IMR-90 (cell line): ENCODE data around the gene AGBL1. TPM values are rescaled to one million over a fixed set of nuclear protein-coding genes. Genes with fewer than 3 reads are reported as not detected.

Experiments used
- ATAC-seq: fragments of 200-7000 bp; cut with Tn5 transposase; 2 replicates; pipeline ENCODE4 v1.9.1; 2020; ENCODE audit warnings: low read depth, mild to moderate bottlenecking, moderate library complexity
- BruUV-seq: library from RNA; stranded (reverse); fragments of 400-500 nt; replicated peaks from 2 replicates; lab custom pipeline; 2021; lab: Mats Ljungman, UMichigan
- CTCF ChIA-PET: fragments of 300-600 bp; formaldehyde crosslinking; extraction: SDS; loops from one replicate; lab custom pipeline; 2021; ENCODE audit warnings: antibody characterized with exemption; lab: Yijun Ruan, JAX
- POLR2A ChIA-PET: fragments of 300-600 bp; sonication (Branson Sonifier 250); formaldehyde crosslinking; loops from one replicate; lab custom pipeline; 2022; ENCODE audit warnings: antibody characterized with exemption; ENCODE audit not compliant: unreplicated experiment; lab: Charles Lee
- DNase-seq: peaks from one replicate; pipeline ENCODE4 v3.0.0; 2013
- H2AFZ ChIP-seq: replicated peaks from 2 replicates; pipeline ENCODE3; 2013; ENCODE audit warnings: low read length, mild to moderate bottlenecking; ENCODE audit not compliant: poor library complexity
- H2AK5ac ChIP-seq: 2 replicates; pipeline ENCODE4 v1.6.1; 2013; ENCODE audit warnings: low read depth, low read length, inconsistent platforms
- H2AK9ac ChIP-seq: replicated peaks from 2 replicates; pipeline ENCODE3; 2013; ENCODE audit warnings: mild to moderate bottlenecking, low read depth, low read length, moderate library complexity; ENCODE audit not compliant: poor library complexity
- H2BK120ac ChIP-seq: 2 replicates; pipeline ENCODE4 v1.6.1; 2013; ENCODE audit warnings: low read depth, low read length, inconsistent platforms
- H2BK15ac ChIP-seq: 3 replicates; pipeline ENCODE4 v1.6.1; 2013; ENCODE audit warnings: low read depth, low read length, inconsistent platforms
- H2BK20ac ChIP-seq: 2 replicates; pipeline ENCODE4 v1.6.1; 2013; ENCODE audit warnings: low read depth, mild to moderate bottlenecking, inconsistent platforms, low read length, moderate library complexity
- H2BK5ac ChIP-seq: 2 replicates; pipeline ENCODE4 v1.6.1; 2013; ENCODE audit warnings: mild to moderate bottlenecking, low read depth, low read length, inconsistent platforms; ENCODE audit not compliant: poor library complexity, severe bottlenecking
- H3K14ac ChIP-seq: replicated peaks from 2 replicates; pipeline ENCODE4 v1.6.1; 2013; ENCODE audit warnings: low read depth, low read length, inconsistent platforms
- H3K18ac ChIP-seq: 2 replicates; pipeline ENCODE4 v1.6.1; 2013; ENCODE audit warnings: low read depth, low read length, control low read depth
- H3K23ac ChIP-seq: 2 replicates; pipeline ENCODE4 v1.6.1; 2013; ENCODE audit warnings: low read depth, low read length, inconsistent platforms
- H3K27ac ChIP-seq: 2 replicates; pipeline ENCODE4 v1.5.1; 2013; ENCODE audit warnings: mild to moderate bottlenecking, control low read depth, low read length; ENCODE audit not compliant: insufficient read depth
- H3K27me3 ChIP-seq: 2 replicates; pipeline ENCODE4 v1.6.1; 2013; ENCODE audit warnings: low read length; ENCODE audit not compliant: control insufficient read depth, insufficient read depth
- H3K36me3 ChIP-seq: 2 replicates; pipeline ENCODE4 v1.6.1; 2013; ENCODE audit warnings: low read length, mixed read lengths; ENCODE audit not compliant: control insufficient read depth, insufficient read depth
- H3K4ac ChIP-seq: 2 replicates; pipeline ENCODE4 v1.6.1; 2013; ENCODE audit warnings: low read depth, low read length, inconsistent platforms
- H3K4me1 ChIP-seq: 2 replicates; pipeline ENCODE4 v1.6.1; 2013; ENCODE audit warnings: low read length, mixed read lengths; ENCODE audit not compliant: control insufficient read depth, insufficient read depth
- H3K4me2 ChIP-seq: 2 replicates; pipeline ENCODE4 v1.6.1; 2013; ENCODE audit warnings: low read depth, mild to moderate bottlenecking, control low read depth, low read length, moderate library complexity
- H3K4me3 ChIP-seq: 2 replicates; pipeline ENCODE4 v1.5.1; 2013; ENCODE audit warnings: low read depth, mild to moderate bottlenecking, control low read depth, low read length, moderate library complexity; ENCODE audit not compliant: insufficient read depth
- H3K56ac ChIP-seq: 2 replicates; pipeline ENCODE4 v1.6.1; 2013; ENCODE audit warnings: low read length, inconsistent platforms; ENCODE audit not compliant: insufficient read depth; ENCODE audit errors: extremely low read depth
- H3K79me1 ChIP-seq, 2 experiments: 2 replicates each; pipeline ENCODE4 v1.6.1; 2013; ENCODE audit warnings: low read length in 2 of 2, inconsistent platforms in 1 of 2, low read depth in 1 of 2
- H3K9ac ChIP-seq: 2 replicates; pipeline ENCODE4 v1.6.1; 2013; ENCODE audit warnings: low read depth, low read length, control low read depth
- H3K9me1 ChIP-seq: 2 replicates; pipeline ENCODE4 v1.6.1; 2013; ENCODE audit warnings: low read length, inconsistent platforms; ENCODE audit not compliant: insufficient read depth
- H3K9me3 ChIP-seq: 2 replicates; pipeline ENCODE4 v1.6.1; 2013; ENCODE audit warnings: low read length; ENCODE audit not compliant: control insufficient read depth, insufficient read depth
- H4K20me1 ChIP-seq: 2 replicates; pipeline ENCODE4 v1.6.1; 2013; ENCODE audit warnings: low read length, inconsistent platforms; ENCODE audit not compliant: insufficient read depth
- H4K5ac ChIP-seq: 2 replicates; pipeline ENCODE4 v1.6.1; 2013; ENCODE audit warnings: mild to moderate bottlenecking, low read depth, low read length, control low read depth
- H4K8ac ChIP-seq, 2 experiments: 2 replicates each; pipeline ENCODE4 v1.6.1; 2013; ENCODE audit warnings: low read depth in 2 of 2, low read length in 2 of 2, control low read depth in 1 of 2, inconsistent platforms in 1 of 2
- H4K91ac ChIP-seq: 2 replicates; pipeline ENCODE4 v1.6.1; 2013; ENCODE audit warnings: low read depth, low read length, inconsistent platforms; ENCODE audit not compliant: insufficient read depth
- BHLHE40 ChIP-seq: fragments of 150-350 bp; IDR thresholded peaks from 2 replicates; pipeline ENCODE4 v1.6.1; 2016; ENCODE audit warnings: mild to moderate bottlenecking, low read depth, low read length
- CEBPB ChIP-seq: IDR thresholded peaks from 2 replicates; pipeline ENCODE4 v1.6.1; 2012; ENCODE audit warnings: low read depth, low read length, improper control_type of control experiment
- CTCF ChIP-seq: conservative IDR thresholded peaks from 2 replicates; pipeline ENCODE4 v1.5.1; 2012; ENCODE audit warnings: mild to moderate bottlenecking, low read depth, low read length, improper control_type of control experiment
- FOS ChIP-seq: fragments of 150-350 bp; IDR thresholded peaks from 2 replicates; pipeline ENCODE4 v1.6.1; 2016; ENCODE audit warnings: low read depth, low read length
- RAD21 ChIP-seq: IDR thresholded peaks from 2 replicates; pipeline ENCODE4 v1.6.1; 2012; ENCODE audit warnings: low read length, improper control_type of control experiment
- SMC3 ChIP-seq: fragments of 150-350 bp; IDR thresholded peaks from 2 replicates; pipeline ENCODE4 v1.6.1; 2016; ENCODE audit warnings: low read depth, mild to moderate bottlenecking, antibody characterized with exemption, low read length, moderate library complexity
- WGBS, 2 experiments: methylation state at CpG; one replicate each; pipeline versions ENCODE4 v1.1.5 to v1.1.7; 2013; ENCODE audit warnings: missing lambda C conversion rate in 2 of 2; ENCODE audit not compliant: insufficient read length in 1 of 2; ENCODE audit errors: extremely low coverage in 2 of 2; 5-methylcytosine and 5-hydroxymethylcytosine counted together
- dilution Hi-C: fragments of 300-500 bp; cut with HindIII; formaldehyde crosslinking; loops from one replicate; pipeline ENCODE4 v1.14.3; 2018; ENCODE audit warnings: low sequenced_read_pairs; ENCODE audit not compliant: unreplicated experiment
- in situ Hi-C: fragments of 300-500 bp; cut with MboI; formaldehyde crosslinking; loops from 3 replicates; pipeline ENCODE4 v1.14.3; 2019; ENCODE audit warnings: low sequenced_read_pairs, inconsistent platforms, mixed read lengths
- intact Hi-C: fragments of 100-400 bp; cut with micrococcal nuclease; formaldehyde crosslinking; loops from 2 replicates; pipeline ENCODE4 v1.10.0; 2022
- polyA plus RNA-seq, 3 experiments: library from polyadenylated mRNA; depleted of rRNA; stranded (reverse); fragments of >200 nt; gene quantifications; 2 replicates each; pipeline ENCODE4 v1.2.3, GENCODE V29; 2012; ENCODE audit warnings: low replicate concordance in 1 of 3
- total RNA-seq: library from RNA; depleted of rRNA; stranded (reverse); fragments of >200 nt; gene quantifications from 2 replicates; pipeline ENCODE4 v1.2.3, GENCODE V29; 2012
- TF ChIP-seq, protein P1 (sequence below): fragments of 150-350 bp; IDR thresholded peaks from 2 replicates; pipeline ENCODE4 v1.6.1; 2017; ENCODE audit warnings: mild to moderate bottlenecking, antibody characterized with exemption, low read length, low read depth

AGBL1 gene
- total and polyA plus RNA-seq, 2 of the 4 experiments (the other 2 are of a cell fraction), result not detected

- Histone ChIP-seq H2BK15ac (no peak overlapping the region), H3K56ac (no peak overlapping the region), H3K79me1 (no peaks in the 10 kb centered on the region), H3K23ac (no peak overlapping the region), H4K8ac (no peak overlapping the region), H4K5ac (no peak overlapping the region), H3K27me3 (no peaks in the 10 kb centered on the region), H3K4me1 (no peaks in the 10 kb centered on the region), H4K91ac (no peak overlapping the region), H3K4me2 (no peak overlapping the region), H3K4me3 (no peak overlapping the region), H2AK5ac (no peak overlapping the region), H3K14ac (no peak overlapping the region), H3K9ac (no peak overlapping the region), H2AFZ (no peak overlapping the region), H3K9me1 (no peaks in the 10 kb centered on the region), H2AK9ac (no peak overlapping the region), H3K9me3 (peaks cover 4% of the 10 kb centered on the region; the same call in 1 of the 2 replicates), H4K20me1 (no peaks in the 10 kb centered on the region), H3K18ac (no peak overlapping the region), H3K27ac (no peak overlapping the region), H2BK20ac (no peak overlapping the region), H3K4ac (no peak overlapping the region), H2BK120ac (no peak overlapping the region), H3K36me3 (no peaks in the 10 kb centered on the region), H2BK5ac (no peak overlapping the region)
- no TSS peak for BruUV-seq
- intact Hi-C loops, result no loop called here
- DNase-seq, result no peak
- no peak for ATAC-seq
- POLR2A ChIA-PET, result no interaction called here
- CTCF ChIA-PET, result no interaction called here
- WGBS, 2 experiments, result 29% methylated on average over 1 of the region's 3 CpGs; no CpG with 5 or more reads in 1 of the 2 experiments
- TF ChIP-seq, protein P1, sequence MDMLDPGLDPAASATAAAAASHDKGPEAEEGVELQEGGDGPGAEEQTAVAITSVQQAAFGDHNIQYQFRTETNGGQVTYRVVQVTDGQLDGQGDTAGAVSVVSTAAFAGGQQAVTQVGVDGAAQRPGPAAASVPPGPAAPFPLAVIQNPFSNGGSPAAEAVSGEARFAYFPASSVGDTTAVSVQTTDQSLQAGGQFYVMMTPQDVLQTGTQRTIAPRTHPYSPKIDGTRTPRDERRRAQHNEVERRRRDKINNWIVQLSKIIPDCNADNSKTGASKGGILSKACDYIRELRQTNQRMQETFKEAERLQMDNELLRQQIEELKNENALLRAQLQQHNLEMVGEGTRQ, result no peak
- TF ChIP-seq BHLHE40 (no peak), SMC3 (no peak), FOS (no peak), CEBPB (no peak), RAD21 (no peak), CTCF (no peak)
- in situ Hi-C loops, result no loop called here
- dilution Hi-C loops, result no loop called here
These were observed 862.6 kb downstream of the AGBL1 start for GRCh38 chr15:86942285-86942684.
